ENCODE results near the gene PCDHA13. TPM values are rescaled to one million over a fixed set of nuclear protein-coding genes. Genes with fewer than 3 reads are reported as not detected.

The PCDHA13 gene
- total and polyA plus RNA-seq, 2 experiments from 2014 or later, result not detected

GRCh38 chr5:140883373-140883772 is 1.4 kb downstream of the PCDHA13 start:
- Histone ChIP-seq H2AFZ (no peak overlapping the region), H3K27ac (no peak overlapping the region), H3K4me1 (ENCODE audit: insufficient read depth) (no peaks in the 10 kb centered on the region), H3K27me3 (replicated peaks; ENCODE audit: insufficient read depth) (no peaks in the 10 kb centered on the region), H3K4me2 (ENCODE audit: unreplicated experiment) (no peak overlapping the region), H3K9me3 (ENCODE audit: low read depth) (no peaks in the 10 kb centered on the region), H4K20me1 (ENCODE audit: insufficient read depth) (no peaks in the 10 kb centered on the region), H3K4me3 (no peak overlapping the region), H3F3A (ENCODE audit: insufficient read depth) (no peaks in the 10 kb centered on the region), H3K9ac (no peak overlapping the region), H3K36me3 (ENCODE audit: low read depth) (no peaks in the 10 kb centered on the region), H3K9me2 (ENCODE audit: insufficient read depth) (no peaks in the 10 kb centered on the region), H3K79me2 (ENCODE audit: insufficient read depth) (no peaks in the 10 kb centered on the region)
- in situ Hi-C loops (cut with MboI), result no loop called here
- TF ChIP-seq EZH2phosphoT487 (IDR thresholded peaks at IDR 0.05; ENCODE audit: insufficient read depth, low read depth), result no peak
- TF ChIP-seq EZH2 (IDR thresholded peaks at IDR 0.05; ENCODE audit: insufficient read depth, poor library complexity, severe bottlenecking), result no peak
- no peak for DNase-seq
- WGBS, 2 experiments (ENCODE audit: low coverage in 1 of 2, low lambda C conversion rate in 2 of 2, missing lambda C conversion rate in 2 of 2), result 40 to 41% methylated on average over 33 to 37 of the region's 41 CpGs

DNA sequence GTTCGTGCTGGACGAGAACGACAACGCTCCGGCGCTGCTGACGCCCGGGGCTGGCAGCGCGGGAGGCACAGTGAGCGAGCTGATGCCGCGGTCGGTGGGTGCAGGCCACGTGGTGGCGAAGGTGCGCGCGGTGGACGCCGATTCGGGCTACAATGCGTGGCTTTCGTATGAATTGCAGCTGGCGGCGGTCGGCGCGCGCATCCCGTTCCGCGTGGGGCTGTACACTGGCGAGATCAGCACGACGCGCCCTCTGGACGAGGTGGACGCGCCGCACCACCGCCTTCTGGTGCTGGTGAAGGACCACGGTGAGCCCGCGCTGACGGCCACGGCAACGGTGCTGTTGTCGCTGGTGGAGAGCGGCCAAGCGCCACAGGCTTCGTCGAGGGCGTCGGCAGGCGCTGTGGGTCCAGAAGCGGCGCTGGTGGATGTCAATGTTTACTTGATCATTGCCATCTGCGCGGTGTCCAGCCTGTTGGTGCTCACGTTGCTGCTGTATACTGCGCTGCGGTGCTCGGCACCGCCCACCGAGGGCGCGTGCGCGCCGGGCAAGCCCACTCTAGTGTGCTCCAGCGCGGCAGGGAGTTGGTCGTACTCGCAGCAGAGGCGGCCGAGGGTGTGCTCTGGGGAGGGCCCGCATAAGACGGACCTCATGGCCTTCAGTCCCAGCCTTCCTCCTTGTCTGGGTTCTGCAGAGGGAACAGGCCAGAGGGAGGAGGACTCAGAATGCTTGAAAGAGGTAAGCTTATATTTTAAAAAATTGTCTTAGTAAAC is 2.2 kb downstream of the PCDHA13 start:
- H3K9me2 ChIP-seq (ENCODE audit: insufficient read depth), result no peaks in the 10 kb centered on the region
- H3K9ac ChIP-seq, result no peak overlapping the region
- no peak for DNase-seq
- in situ Hi-C loops (cut with MboI), result no loop called here
- no peaks in the 10 kb centered on the region for H3K27me3 ChIP-seq (replicated peaks; ENCODE audit: insufficient read depth)
- H3K4me3 ChIP-seq, result no peak overlapping the region
- no peak overlapping the region for H3K27ac ChIP-seq
- 50 to 51% methylated on average over 56 to 75 of the region's 79 CpGs for WGBS, 2 experiments (ENCODE audit: low coverage in 1 of 2, low lambda C conversion rate in 2 of 2, missing lambda C conversion rate in 2 of 2)
- no peaks in the 10 kb centered on the region for H3K79me2 ChIP-seq (ENCODE audit: insufficient read depth)
- H2AFZ ChIP-seq, result no peak overlapping the region
- TF ChIP-seq EZH2phosphoT487 (IDR thresholded peaks at IDR 0.05; ENCODE audit: insufficient read depth, low read depth) (no peak), EZH2 (IDR thresholded peaks at IDR 0.05; ENCODE audit: insufficient read depth, poor library complexity, severe bottlenecking) (no peak)
- H3K36me3 ChIP-seq (ENCODE audit: low read depth), result no peaks in the 10 kb centered on the region
- no peak overlapping the region for H3K4me2 ChIP-seq (ENCODE audit: unreplicated experiment)
- H4K20me1 ChIP-seq (ENCODE audit: insufficient read depth), result no peaks in the 10 kb centered on the region
- H3K4me1 ChIP-seq (ENCODE audit: insufficient read depth), result no peaks in the 10 kb centered on the region
- H3K9me3 ChIP-seq (ENCODE audit: low read depth), result no peaks in the 10 kb centered on the region
- no peaks in the 10 kb centered on the region for H3F3A ChIP-seq (ENCODE audit: insufficient read depth)

DNA sequence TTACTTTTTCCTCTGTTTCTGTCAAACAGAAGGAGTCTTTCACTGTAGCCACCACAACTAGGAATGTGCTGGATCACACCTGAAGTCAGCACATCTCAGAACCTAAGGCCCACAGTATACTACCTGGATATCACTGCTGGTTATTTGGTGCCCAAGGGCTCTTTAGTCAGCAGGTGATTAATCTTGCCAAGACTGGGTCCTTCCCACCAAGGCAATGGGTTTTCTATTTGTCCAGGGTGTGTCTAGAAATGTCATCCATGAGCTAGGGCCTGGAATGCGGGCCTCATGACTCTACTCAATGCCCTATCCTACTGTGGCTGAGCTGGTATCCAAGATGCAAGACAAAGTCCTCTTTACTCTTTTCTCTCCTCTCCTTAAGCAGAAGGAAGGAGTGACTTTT is 34.4 kb downstream of the PCDHA13 start:
- DNase-seq, result no peak
- H3K79me2 ChIP-seq (ENCODE audit: insufficient read depth), result no peaks in the 10 kb centered on the region
- TF ChIP-seq EZH2 (IDR thresholded peaks at IDR 0.05; ENCODE audit: insufficient read depth, poor library complexity, severe bottlenecking) (no peak), EZH2phosphoT487 (IDR thresholded peaks at IDR 0.05; ENCODE audit: insufficient read depth, low read depth) (no peak)
- no peak overlapping the region for H2AFZ ChIP-seq
- H3K4me1 ChIP-seq (ENCODE audit: insufficient read depth), result no peaks in the 10 kb centered on the region
- no peak overlapping the region for H3K4me2 ChIP-seq (ENCODE audit: unreplicated experiment)
- no peak overlapping the region for H3K27ac ChIP-seq
- no peak overlapping the region for H3K9ac ChIP-seq
- in situ Hi-C loops (cut with MboI), result no loop called here
- no peaks in the 10 kb centered on the region for H3K9me3 ChIP-seq (ENCODE audit: low read depth)
- no peaks in the 10 kb centered on the region for H3K27me3 ChIP-seq (replicated peaks; ENCODE audit: insufficient read depth)
- H3K36me3 ChIP-seq (ENCODE audit: low read depth), result no peaks in the 10 kb centered on the region
- H4K20me1 ChIP-seq (ENCODE audit: insufficient read depth), result no peaks in the 10 kb centered on the region
- H3K9me2 ChIP-seq (ENCODE audit: insufficient read depth), result no peaks in the 10 kb centered on the region
- H3F3A ChIP-seq (ENCODE audit: insufficient read depth), result no peaks in the 10 kb centered on the region
- no peak overlapping the region for H3K4me3 ChIP-seq
- WGBS, 2 experiments (ENCODE audit: low coverage in 1 of 2, low lambda C conversion rate in 2 of 2, missing lambda C conversion rate in 2 of 2), result 0 to 25% methylated on average over 1 of the region's 1 CpG

GRCh38 chr5:140923601-140924000 is 41.7 kb downstream of the PCDHA13 start:
- Histone ChIP-seq H3K36me3 (ENCODE audit: low read depth) (no peaks in the 10 kb centered on the region), H3K4me2 (ENCODE audit: unreplicated experiment) (no peak overlapping the region), H3F3A (ENCODE audit: insufficient read depth) (no peaks in the 10 kb centered on the region), H3K9ac (no peak overlapping the region), H2AFZ (no peak overlapping the region), H3K9me3 (ENCODE audit: low read depth) (no peaks in the 10 kb centered on the region), H3K4me3 (no peak overlapping the region), H3K27me3 (replicated peaks; ENCODE audit: insufficient read depth) (peaks cover 12% of the 10 kb centered on the region), H3K27ac (no peak overlapping the region), H4K20me1 (ENCODE audit: insufficient read depth) (no peaks in the 10 kb centered on the region), H3K4me1 (ENCODE audit: insufficient read depth) (no peaks in the 10 kb centered on the region), H3K79me2 (ENCODE audit: insufficient read depth) (no peaks in the 10 kb centered on the region), H3K9me2 (ENCODE audit: insufficient read depth) (no peaks in the 10 kb centered on the region)
- no peak for TF ChIP-seq EZH2phosphoT487 (IDR thresholded peaks at IDR 0.05; ENCODE audit: insufficient read depth, low read depth)
- TF ChIP-seq EZH2 (IDR thresholded peaks at IDR 0.05; ENCODE audit: insufficient read depth, poor library complexity, severe bottlenecking), result no peak
- 7 to 10% methylated on average over 4 of the region's 4 CpGs for WGBS, 2 experiments (ENCODE audit: low coverage in 1 of 2, low lambda C conversion rate in 2 of 2, missing lambda C conversion rate in 2 of 2)
- in situ Hi-C loops (cut with MboI), result no loop called here
- no peak for DNase-seq

Measured in GM23248 (cell line).